HepG2 (cell line): ENCODE measurements around the gene APPBP2. TPM values are rescaled to one million over a fixed set of nuclear protein-coding genes. Genes with fewer than 3 reads are reported as not detected.
A peak's percentile ranks its signal among the peaks of the same experiment; 100 is the strongest.

Experiments
- ATF7 ChIP-seq, 2 experiments: fragments of 450-650 bp in 1 of 2; sonication (generic) in 1 of 2; formaldehyde crosslinking in 1 of 2; IDR thresholded peaks; 2 replicates each; pipeline versions ENCODE4 v1.4.0 to v1.6.1; 2016 to 2020; ENCODE audit warnings: antibody characterized with exemption in 1 of 2, mild to moderate bottlenecking in 1 of 2, missing genetic modification reagents in 1 of 2
- CREB1 ChIP-seq, 2 experiments: fragments of 450-650 bp in 1 of 2; IDR thresholded peaks; 2 replicates each; pipeline ENCODE4 v1.6.1; 2016 to 2017; ENCODE audit warnings: control low read depth in 1 of 2, mild to moderate bottlenecking in 1 of 2, missing compliant biosample characterization in 1 of 2, missing genetic modification characterization in 1 of 2
- FOXA1 ChIP-seq, 2 experiments: fragments of 450-650 bp in 1 of 2; sonication (generic) in 1 of 2; formaldehyde crosslinking in 1 of 2; IDR thresholded peaks; 2 replicates each; pipeline versions ENCODE4 v1.4.0 to v1.6.1; 2016 to 2020; ENCODE audit warnings: missing genetic modification reagents in 1 of 2
- KDM3A ChIP-seq: IDR thresholded peaks from 2 replicates; pipeline ENCODE4 v1.6.1; 2018; ENCODE audit warnings: low read depth, missing compliant biosample characterization
- PAF1 ChIP-seq: IDR thresholded peaks from 2 replicates; pipeline ENCODE4 v1.6.1; 2016; ENCODE audit warnings: missing genetic modification reagents, missing compliant biosample characterization
- SALL2 ChIP-seq: sonication (generic); formaldehyde crosslinking; IDR thresholded peaks from 2 replicates; pipeline ENCODE4 v1.8.1; 2023; ENCODE audit warnings: mild to moderate bottlenecking, missing genetic modification reagents, inconsistent platforms
- SOX6 ChIP-seq, 2 experiments: fragments of 450-650 bp in 1 of 2; sonication (generic) in 1 of 2; formaldehyde crosslinking in 1 of 2; IDR thresholded peaks; 2 replicates each; pipeline versions ENCODE4 v1.4.0 to v1.6.1; 2017 to 2020; ENCODE audit warnings: antibody characterized with exemption in 1 of 2, mild to moderate bottlenecking in 1 of 2, missing genetic modification reagents in 1 of 2
- ZKSCAN1 ChIP-seq: fragments of 150-350 bp; IDR thresholded peaks from 2 replicates; pipeline ENCODE4 v1.6.1; 2014; ENCODE audit warnings: low read length
- ZNF317 ChIP-seq: sonication (generic); formaldehyde crosslinking; IDR thresholded peaks from 2 replicates; pipeline ENCODE4 v1.5.0; 2020; ENCODE audit warnings: mild to moderate bottlenecking, missing genetic modification reagents
- polyA plus RNA-seq, 8 experiments: library from polyadenylated mRNA; depleted of rRNA in 3 of 8; stranded (reverse) in 7 of 8; unstranded in 1 of 8; fragments of >200 nt; fragmentation: Illumina TruSeq in 4 of 8; extraction: Trizol in 4 of 8; gene quantifications; 2 replicates each; pipeline versions ENCODE4 v1.2.1 to v1.2.3, GENCODE V29; 2011 to 2016; ENCODE audit warnings: low read depth in 4 of 8, missing spikeins in 1 of 8, mixed read lengths in 1 of 8; ENCODE audit not compliant: insufficient read depth in 1 of 8
- total RNA-seq, 5 experiments: library from RNA; depleted of rRNA; stranded (reverse); fragments of >200 nt; fragmentation: Illumina TruSeq; extraction: Trizol; gene quantifications; 2 replicates each; pipeline ENCODE4 v1.2.3, GENCODE V29; 2016; ENCODE audit warnings: low read depth in 1 of 5
- TF ChIP-seq, protein P1 (sequence below): sonication (generic); formaldehyde crosslinking; conservative IDR thresholded peaks from 2 replicates; pipeline ENCODE4 v1.4.0; 2020; ENCODE audit warnings: mild to moderate bottlenecking, missing genetic modification reagents, moderate library complexity
- TF ChIP-seq, protein P2 (sequence below): sonication (generic); formaldehyde crosslinking; IDR thresholded peaks from 2 replicates; pipeline ENCODE4 v1.9.0; 2021; ENCODE audit warnings: missing genetic modification reagents, borderline replicate concordance
- TF ChIP-seq, protein P3 (sequence below): IDR thresholded peaks from 2 replicates; pipeline ENCODE4 v1.6.1; 2016; ENCODE audit warnings: low read depth
- TF ChIP-seq, protein P4 (sequence below): sonication (generic); formaldehyde crosslinking; IDR thresholded peaks from 2 replicates; pipeline ENCODE4 v1.4.0; 2020; ENCODE audit warnings: missing genetic modification reagents

Gene APPBP2
- total and polyA plus RNA-seq, 2 of the 13 experiments (the other 11 are each of a cell fraction or from before 2014, with no cell fraction given) = 17.5 to 45.8 TPM

DNA sequence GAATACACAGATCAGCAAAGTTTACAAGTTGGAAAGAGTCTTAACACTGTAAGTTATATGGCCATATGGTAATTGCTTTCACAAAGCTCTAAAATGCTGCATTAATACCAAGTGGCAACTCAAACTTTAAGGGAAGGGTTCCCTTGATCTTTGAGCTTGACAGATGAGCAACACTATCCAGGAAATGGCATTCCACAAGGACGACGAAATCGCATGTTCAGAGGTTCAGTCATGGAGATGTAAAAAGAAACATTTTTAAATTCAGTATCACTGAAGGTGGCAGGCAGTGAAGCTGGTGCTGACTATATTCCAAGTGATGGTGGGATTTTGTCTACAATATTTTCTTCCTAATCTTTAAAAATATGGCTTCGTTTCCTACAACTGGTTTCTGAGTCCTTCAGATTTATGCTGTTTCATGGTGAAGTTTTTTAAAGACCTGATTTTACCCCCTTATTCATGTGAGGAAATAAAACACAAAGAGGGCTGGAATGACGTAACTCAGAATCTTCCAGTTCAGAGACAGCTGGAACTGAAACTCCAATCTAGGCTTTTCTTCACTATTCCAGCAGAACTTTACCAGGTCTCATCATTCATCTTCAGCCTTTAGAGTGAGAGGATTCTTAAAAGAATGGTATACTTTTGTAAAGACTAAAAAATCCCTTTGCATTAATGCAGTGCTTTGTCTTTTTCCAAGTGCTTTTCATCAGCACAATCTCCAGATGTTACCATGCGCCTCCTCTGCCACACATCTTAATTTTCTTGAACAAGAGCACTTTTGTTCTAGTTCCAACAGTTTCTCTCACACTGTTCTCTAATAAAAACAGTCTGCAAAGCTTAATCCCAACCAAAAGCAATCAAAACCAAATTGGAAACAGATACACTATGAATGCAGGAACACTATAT is 83.5 kb downstream of the APPBP2 start (continued):
- TF ChIP-seq ATF7 (IDR thresholded peaks at IDR 0.05) (no peak), ATF7 (CRISPR knock-in tag; IDR thresholded peaks at IDR 0.05) (no peak), SOX6 (IDR thresholded peaks at IDR 0.05) (no peak), SOX6 (CRISPR knock-in tag; IDR thresholded peaks at IDR 0.05) (no peak), PAF1 (CRISPR knock-in tag) (no peak), ZNF317 (no peak), FOXA1 (IDR thresholded peaks at IDR 0.05) (no peak), FOXA1 (CRISPR knock-in tag; IDR thresholded peaks at IDR 0.05) (no peak), KDM3A (no peak), SALL2 (CRISPR knock-in tag) (no peak), CREB1 (IDR thresholded peaks at IDR 0.05) (no peak), CREB1 (CRISPR knock-in tag; IDR thresholded peaks at IDR 0.05) (no peak), ZKSCAN1 (no peak)
- TF ChIP-seq, protein P1, sequence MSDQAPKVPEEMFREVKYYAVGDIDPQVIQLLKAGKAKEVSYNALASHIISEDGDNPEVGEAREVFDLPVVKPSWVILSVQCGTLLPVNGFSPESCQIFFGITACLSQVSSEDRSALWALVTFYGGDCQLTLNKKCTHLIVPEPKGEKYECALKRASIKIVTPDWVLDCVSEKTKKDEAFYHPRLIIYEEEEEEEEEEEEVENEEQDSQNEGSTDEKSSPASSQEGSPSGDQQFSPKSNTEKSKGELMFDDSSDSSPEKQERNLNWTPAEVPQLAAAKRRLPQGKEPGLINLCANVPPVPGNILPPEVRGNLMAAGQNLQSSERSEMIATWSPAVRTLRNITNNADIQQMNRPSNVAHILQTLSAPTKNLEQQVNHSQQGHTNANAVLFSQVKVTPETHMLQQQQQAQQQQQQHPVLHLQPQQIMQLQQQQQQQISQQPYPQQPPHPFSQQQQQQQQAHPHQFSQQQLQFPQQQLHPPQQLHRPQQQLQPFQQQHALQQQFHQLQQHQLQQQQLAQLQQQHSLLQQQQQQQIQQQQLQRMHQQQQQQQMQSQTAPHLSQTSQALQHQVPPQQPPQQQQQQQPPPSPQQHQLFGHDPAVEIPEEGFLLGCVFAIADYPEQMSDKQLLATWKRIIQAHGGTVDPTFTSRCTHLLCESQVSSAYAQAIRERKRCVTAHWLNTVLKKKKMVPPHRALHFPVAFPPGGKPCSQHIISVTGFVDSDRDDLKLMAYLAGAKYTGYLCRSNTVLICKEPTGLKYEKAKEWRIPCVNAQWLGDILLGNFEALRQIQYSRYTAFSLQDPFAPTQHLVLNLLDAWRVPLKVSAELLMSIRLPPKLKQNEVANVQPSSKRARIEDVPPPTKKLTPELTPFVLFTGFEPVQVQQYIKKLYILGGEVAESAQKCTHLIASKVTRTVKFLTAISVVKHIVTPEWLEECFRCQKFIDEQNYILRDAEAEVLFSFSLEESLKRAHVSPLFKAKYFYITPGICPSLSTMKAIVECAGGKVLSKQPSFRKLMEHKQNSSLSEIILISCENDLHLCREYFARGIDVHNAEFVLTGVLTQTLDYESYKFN = 0 out of 2 replicates have a peak, but pooled peaks have one; percentile 41
- TF ChIP-seq, protein P2, sequence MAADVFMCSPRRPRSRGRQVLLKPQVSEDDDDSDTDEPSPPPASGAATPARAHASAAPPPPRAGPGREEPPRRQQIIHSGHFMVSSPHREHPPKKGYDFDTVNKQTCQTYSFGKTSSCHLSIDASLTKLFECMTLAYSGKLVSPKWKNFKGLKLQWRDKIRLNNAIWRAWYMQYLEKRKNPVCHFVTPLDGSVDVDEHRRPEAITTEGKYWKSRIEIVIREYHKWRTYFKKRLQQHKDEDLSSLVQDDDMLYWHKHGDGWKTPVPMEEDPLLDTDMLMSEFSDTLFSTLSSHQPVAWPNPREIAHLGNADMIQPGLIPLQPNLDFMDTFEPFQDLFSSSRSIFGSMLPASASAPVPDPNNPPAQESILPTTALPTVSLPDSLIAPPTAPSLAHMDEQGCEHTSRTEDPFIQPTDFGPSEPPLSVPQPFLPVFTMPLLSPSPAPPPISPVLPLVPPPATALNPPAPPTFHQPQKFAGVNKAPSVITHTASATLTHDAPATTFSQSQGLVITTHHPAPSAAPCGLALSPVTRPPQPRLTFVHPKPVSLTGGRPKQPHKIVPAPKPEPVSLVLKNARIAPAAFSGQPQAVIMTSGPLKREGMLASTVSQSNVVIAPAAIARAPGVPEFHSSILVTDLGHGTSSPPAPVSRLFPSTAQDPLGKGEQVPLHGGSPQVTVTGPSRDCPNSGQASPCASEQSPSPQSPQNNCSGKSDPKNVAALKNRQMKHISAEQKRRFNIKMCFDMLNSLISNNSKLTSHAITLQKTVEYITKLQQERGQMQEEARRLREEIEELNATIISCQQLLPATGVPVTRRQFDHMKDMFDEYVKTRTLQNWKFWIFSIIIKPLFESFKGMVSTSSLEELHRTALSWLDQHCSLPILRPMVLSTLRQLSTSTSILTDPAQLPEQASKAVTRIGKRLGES (CRISPR knock-in tag) = no peak
- TF ChIP-seq, protein P3, sequence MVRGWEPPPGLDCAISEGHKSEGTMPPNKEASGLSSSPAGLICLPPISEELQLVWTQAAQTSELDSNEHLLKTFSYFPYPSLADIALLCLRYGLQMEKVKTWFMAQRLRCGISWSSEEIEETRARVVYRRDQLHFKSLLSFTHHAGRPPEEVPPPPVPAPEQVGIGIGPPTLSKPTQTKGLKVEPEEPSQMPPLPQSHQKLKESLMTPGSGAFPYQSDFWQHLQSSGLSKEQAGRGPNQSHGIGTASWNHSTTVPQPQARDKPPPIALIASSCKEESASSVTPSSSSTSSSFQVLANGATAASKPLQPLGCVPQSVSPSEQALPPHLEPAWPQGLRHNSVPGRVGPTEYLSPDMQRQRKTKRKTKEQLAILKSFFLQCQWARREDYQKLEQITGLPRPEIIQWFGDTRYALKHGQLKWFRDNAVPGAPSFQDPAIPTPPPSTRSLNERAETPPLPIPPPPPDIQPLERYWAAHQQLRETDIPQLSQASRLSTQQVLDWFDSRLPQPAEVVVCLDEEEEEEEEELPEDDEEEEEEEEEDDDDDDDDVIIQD = peak; percentile 57; the same call in 1 of the 2 replicates
- TF ChIP-seq, protein P4, sequence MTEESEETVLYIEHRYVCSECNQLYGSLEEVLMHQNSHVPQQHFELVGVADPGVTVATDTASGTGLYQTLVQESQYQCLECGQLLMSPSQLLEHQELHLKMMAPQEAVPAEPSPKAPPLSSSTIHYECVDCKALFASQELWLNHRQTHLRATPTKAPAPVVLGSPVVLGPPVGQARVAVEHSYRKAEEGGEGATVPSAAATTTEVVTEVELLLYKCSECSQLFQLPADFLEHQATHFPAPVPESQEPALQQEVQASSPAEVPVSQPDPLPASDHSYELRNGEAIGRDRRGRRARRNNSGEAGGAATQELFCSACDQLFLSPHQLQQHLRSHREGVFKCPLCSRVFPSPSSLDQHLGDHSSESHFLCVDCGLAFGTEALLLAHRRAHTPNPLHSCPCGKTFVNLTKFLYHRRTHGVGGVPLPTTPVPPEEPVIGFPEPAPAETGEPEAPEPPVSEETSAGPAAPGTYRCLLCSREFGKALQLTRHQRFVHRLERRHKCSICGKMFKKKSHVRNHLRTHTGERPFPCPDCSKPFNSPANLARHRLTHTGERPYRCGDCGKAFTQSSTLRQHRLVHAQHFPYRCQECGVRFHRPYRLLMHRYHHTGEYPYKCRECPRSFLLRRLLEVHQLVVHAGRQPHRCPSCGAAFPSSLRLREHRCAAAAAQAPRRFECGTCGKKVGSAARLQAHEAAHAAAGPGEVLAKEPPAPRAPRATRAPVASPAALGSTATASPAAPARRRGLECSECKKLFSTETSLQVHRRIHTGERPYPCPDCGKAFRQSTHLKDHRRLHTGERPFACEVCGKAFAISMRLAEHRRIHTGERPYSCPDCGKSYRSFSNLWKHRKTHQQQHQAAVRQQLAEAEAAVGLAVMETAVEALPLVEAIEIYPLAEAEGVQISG = no peak
